ENCODE measurements around the gene SCMH1. TPM values are rescaled to one million over a fixed set of nuclear protein-coding genes. Genes with fewer than 3 reads are reported as not detected.
"Not testable (repeated sequence)": the region's sequence is repeated elsewhere in the genome, so short reads cannot be mapped to it uniquely, and the experiment has no call there.

The SCMH1 gene
- total and polyA plus RNA-seq, 4 donors = 6.6 to 12.8 (median 10.5) TPM

GRCh38 chr1:41192456-41193178 lies 49.5 kb downstream of the SCMH1 start:
- Histone ChIP-seq H3K9me3 (ENCODE audit: control insufficient read depth in 4 of 4, low read length in 3 of 4) (no peaks in the 10 kb centered on the region), H3K4me3 (ENCODE audit: low read depth in 1 of 3, low read length in 3 of 3) (no peak overlapping the region), H3K4me1 (ENCODE audit: control insufficient read depth in 4 of 4, insufficient read depth in 4 of 4, low read length in 3 of 4) (peaks cover 0 to 10% (median 1%) of the 10 kb centered on the region in 4 donors), H3K27ac (ENCODE audit: low read depth in 1 of 2, low read length in 2 of 2) (no peak overlapping the region), H3K36me3 (ENCODE audit: control insufficient read depth in 4 of 4, insufficient read depth in 3 of 4, low read depth in 1 of 4, low read length in 3 of 4) (no peaks in the 10 kb centered on the region), H3K9ac (ENCODE audit: low read depth in 1 of 2, low read length in 2 of 2) (no peak overlapping the region), H3K27me3 (ENCODE audit: control insufficient read depth in 4 of 4, insufficient read depth in 4 of 4, low read length in 3 of 4) (no peaks in the 10 kb centered on the region)
- 81% methylated on average over 1 of the region's 1 CpG for whole genome bisulfite sequencing
- TF ChIP-seq ATF3 (IDR thresholded peaks at IDR 0.05) (no peak), RAD21 (IDR thresholded peaks at IDR 0.05) (no peak), JUND (IDR thresholded peaks at IDR 0.05) (no peak), YY1 (IDR thresholded peaks at IDR 0.05) (no peak), NR2F2 (IDR thresholded peaks at IDR 0.05) (no peak)
- no peak for DNase-seq (ENCODE audit: low spot score)

GRCh38 chr1:41184446-41184845 lies 57.7 kb downstream of the SCMH1 start:
- no peak overlapping the region for H3K27ac ChIP-seq (ENCODE audit: low read depth in 1 of 2, low read length in 2 of 2)
- H3K4me1 ChIP-seq (ENCODE audit: control insufficient read depth in 4 of 4, insufficient read depth in 4 of 4, low read length in 3 of 4) = no peaks in the 10 kb centered on the region
- H3K9me3 ChIP-seq (ENCODE audit: control insufficient read depth in 4 of 4, low read length in 3 of 4) = no peaks in the 10 kb centered on the region
- no peak overlapping the region for H3K9ac ChIP-seq (ENCODE audit: low read depth in 1 of 2, low read length in 2 of 2)
- no peaks in the 10 kb centered on the region for H3K36me3 ChIP-seq (ENCODE audit: control insufficient read depth in 4 of 4, insufficient read depth in 3 of 4, low read depth in 1 of 4, low read length in 3 of 4)
- TF ChIP-seq SP1 (IDR thresholded peaks at IDR 0.05) = no peak
- TF ChIP-seq GABPA (IDR thresholded peaks at IDR 0.05 in 1 of 2, conservative IDR thresholded peaks at IDR 0.05 in 1 of 2) = no peak
- TF ChIP-seq HNF4G (IDR thresholded peaks at IDR 0.05) = no peak
- TF ChIP-seq REST (IDR thresholded peaks at IDR 0.05) = no peak
- TF ChIP-seq FOXA2 (IDR thresholded peaks at IDR 0.05) = no peak
- no peak for TF ChIP-seq RAD21 (IDR thresholded peaks at IDR 0.05)
- no peak for TF ChIP-seq NR2F2 (IDR thresholded peaks at IDR 0.05)
- no peak overlapping the region for H3K4me3 ChIP-seq (ENCODE audit: low read depth in 1 of 3, low read length in 3 of 3)
- 96% methylated on average over 1 of the region's 1 CpG for WGBS
- H3K27me3 ChIP-seq (ENCODE audit: control insufficient read depth in 4 of 4, insufficient read depth in 4 of 4, low read length in 3 of 4) = no peaks in the 10 kb centered on the region
- DNase-seq (ENCODE audit: low spot score) = no peak

- not testable (repeated sequence) for H3K4me3 ChIP-seq (ENCODE audit: low read depth in 1 of 3, low read length in 3 of 3); DNase-seq (ENCODE audit: low spot score); H3K9me3 ChIP-seq (ENCODE audit: control insufficient read depth in 4 of 4, low read length in 3 of 4); H3K4me1 ChIP-seq (ENCODE audit: control insufficient read depth in 4 of 4, insufficient read depth in 4 of 4, low read length in 3 of 4); H3K27me3 ChIP-seq (ENCODE audit: control insufficient read depth in 4 of 4, insufficient read depth in 4 of 4, low read length in 3 of 4); H3K9ac ChIP-seq (ENCODE audit: low read depth in 1 of 2, low read length in 2 of 2); H3K36me3 ChIP-seq (ENCODE audit: control insufficient read depth in 4 of 4, insufficient read depth in 3 of 4, low read depth in 1 of 4, low read length in 3 of 4); H3K27ac ChIP-seq (ENCODE audit: low read depth in 1 of 2, low read length in 2 of 2)
- WGBS = 99% methylated on average over 2 of the region's 3 CpGs
These were observed 63.9 kb downstream of the SCMH1 start for GRCh38 chr1:41178230-41178629.
